Measurements from ENCODE around the gene APIP. TPM values are rescaled to one million over a fixed set of nuclear protein-coding genes. Genes with fewer than 3 reads are reported as not detected.
"Not testable (repeated sequence)": the region's sequence is repeated elsewhere in the genome, so short reads cannot be mapped to it uniquely, and the experiment has no call there.

Gene APIP
- polyA plus RNA-seq, 1 donor: 41.0 TPM

DNA sequence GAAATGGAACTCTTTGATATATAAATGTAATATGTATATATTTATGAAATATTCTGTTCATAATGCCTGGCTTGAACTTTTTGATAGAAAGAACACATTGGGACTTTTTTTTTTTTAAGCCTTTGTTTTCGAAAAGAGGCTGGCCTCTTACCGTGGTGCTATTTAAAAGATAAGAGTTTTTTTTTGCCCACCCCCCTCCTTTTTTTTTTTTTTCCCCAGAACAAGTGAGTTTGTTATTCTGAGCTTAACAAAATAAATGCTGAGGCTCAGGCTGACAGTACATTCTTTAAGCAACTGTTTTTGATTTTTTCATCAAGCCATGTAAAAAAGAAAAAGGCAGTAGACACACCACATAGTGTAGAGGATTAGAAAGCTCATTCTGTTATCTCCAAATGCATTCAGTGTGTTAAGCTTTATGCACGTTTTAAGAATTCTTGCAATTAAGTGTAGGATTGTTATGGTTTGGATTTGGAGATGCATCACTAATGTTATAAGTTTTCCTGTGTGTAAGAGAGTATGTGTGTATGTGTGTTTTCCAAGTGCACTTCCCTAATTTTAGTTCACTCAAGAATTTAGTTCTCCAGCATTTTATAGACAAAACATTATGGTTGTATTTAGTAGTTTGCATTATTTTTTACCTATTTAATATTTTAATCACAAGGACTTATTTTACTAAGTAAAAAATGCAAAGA, 12.2 kb upstream of the APIP start:
- DNase-seq: no peak

GRCh38 chr11:34926831-34927132, 10.6 kb upstream of the APIP start:
- no peak for DNase-seq

DNA sequence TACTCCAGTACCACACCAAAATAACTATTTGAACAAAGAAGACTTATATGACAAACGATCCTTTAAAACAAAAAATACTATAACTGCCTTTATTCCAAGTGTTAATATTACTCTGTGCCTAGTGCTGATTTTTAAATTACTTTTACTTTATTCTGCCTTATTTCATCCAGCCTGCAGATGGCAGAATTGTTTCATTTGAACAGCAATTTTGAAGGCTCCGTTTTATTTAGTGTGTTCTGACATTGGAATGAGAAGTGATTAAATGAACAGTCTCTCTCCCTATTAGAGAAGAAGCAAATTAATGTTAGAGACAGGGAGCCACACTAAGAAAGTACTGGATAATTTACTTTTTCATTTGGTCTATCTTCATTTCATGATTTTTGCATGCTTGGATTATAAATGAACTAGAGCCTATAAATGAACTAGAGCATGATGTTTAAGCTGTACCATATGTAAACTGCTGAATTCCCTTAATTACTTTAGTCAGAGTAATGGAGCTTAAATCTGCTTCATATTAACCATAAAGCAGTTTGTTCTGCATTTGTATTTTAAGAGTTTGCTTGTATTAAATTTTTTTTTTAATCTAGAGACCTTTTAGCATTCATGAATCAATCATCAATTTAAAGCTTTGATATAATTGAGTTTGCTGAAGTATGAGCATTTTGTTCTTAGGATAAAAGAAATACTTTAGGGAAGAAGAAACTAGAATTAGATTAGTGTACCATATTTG, 10.1 kb upstream of the APIP start:
- peak; percentile 56 for DNase-seq

DNA sequence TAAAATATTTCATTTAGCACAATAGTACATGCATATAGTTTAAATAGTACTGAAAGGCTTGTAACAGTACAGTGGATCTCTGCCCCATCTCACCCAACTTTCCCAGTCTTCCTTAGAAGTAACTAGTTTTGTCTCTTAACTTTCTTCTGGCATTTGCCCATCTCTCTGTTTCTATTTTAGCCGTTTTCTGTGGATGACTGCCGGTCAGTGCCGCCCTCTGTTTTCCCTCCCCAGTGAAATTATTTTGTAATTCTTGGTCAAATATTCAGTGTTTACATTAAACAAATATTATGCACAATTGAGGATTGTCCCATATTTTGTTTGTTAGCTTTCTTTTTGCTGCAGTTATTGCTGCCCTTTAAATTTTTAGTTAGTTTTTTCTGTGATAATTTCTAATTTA, 8.5 kb upstream of the APIP start:
- DNase-seq: no peak

GRCh38 chr11:34921156-34921555, 5.0 kb upstream of the APIP start:
- DNase-seq: no peak

DNA sequence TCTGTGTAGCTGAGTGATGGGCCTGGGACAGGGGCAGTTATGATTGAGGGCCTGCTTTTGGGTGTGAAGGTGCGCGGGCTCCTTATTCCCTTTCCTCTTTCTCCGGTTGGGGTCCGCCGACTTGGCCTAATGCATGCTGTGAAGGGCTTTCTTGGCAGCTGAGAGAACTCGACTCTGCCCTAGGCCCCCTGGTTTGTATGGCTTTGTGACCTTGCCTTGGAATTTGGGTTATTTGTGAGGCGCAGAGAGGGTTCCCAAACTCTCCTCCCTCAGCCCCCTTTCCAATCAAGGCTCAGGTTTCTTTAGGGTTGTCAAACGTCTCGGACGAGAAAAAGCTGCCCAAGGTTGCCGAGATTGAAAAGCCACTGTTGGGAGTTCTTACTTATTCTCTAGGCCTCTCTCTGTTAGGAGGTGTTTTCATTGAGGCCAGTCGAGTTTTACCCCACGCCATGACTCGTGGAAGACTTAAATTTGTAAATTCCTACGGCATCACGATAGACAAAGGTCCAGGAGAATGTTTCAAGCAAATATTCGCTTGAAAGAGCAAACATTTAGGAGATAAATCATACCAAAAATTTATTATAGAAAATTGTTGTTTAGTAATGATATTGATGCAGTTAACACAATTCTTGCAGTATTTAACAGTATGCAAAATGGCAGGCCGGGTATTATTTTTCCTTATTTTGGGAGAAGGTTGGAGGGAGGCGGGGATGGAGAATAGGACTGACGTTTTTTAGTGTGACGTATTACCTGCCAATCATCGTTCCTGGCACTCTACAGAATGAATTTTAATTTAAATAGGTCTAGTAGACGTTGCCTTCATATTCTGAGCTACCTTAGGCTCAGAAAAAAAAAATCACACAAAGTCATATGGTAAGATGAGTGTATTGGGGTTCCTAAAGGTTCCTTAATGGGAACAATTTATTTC, 928 bp upstream of the APIP start:
- peak; percentile 43 for DNase-seq

DNA sequence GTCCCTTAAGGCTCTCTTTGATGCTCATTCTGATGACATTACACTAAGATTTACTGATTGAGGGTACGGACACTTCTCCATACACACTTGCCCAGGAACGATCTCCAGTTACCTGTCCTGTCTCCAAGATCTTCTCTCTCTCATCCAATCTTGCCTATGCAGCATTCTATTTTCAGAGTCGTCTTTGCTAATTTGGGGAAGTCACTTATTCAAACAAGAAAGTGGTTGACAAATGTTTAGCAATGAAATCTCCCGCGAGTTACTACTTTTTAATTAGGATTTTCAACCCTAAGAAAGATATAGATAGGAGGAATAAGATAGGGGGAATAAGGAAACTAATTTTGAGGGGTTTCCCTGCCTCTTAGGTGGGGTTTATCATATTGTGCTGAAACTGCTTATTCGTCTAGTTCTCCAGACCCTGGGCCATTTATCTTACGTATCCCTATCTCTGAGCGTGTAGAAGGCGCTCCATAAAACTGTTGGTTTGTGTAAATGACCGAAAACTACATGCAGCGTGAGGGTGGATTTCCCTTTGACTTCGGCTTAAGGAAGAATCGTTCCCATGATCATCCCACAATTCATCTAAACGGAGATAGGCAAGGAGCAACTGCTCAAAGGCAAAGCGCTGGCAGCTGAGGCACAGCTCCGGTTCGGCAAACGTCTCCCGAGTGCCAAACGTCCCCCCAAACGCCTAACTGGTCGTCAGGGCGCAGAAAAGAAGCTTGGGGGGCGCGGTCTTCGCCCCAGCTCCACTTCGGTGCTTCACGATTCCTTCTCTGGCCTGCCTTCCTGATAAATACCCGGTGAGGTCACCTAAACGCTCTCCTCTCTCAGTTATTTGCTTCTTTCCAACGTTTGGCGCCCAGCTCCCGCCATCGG, 804 bp downstream of the APIP start:
- peak; percentile 46 for DNase-seq

DNA sequence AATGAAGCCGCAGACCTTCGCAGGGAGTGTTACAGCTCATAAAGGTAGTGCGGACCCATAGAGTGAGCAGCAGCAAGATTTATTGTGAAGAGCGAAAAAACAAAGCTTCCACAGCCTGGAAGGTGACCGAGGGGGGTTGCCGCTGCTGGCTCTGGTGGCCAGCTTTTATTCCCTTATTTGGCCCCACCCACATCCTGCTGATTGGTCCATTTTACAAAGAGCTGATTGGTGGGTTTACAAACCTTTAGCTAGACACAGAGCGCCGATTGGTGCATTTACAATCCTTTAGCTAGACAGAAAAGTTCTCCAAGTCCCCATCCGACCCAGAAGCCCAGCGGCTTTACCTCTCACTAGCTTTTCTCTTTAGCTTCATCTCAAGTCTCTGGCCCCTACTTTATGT, 2.6 kb downstream of the APIP start:
- DNase-seq: not testable (repeated sequence)

GRCh38 chr11:34911676-34912075, 4.5 kb downstream of the APIP start:
- no peak for DNase-seq

GRCh38 chr11:34910817-34911216, 5.4 kb downstream of the APIP start:
- DNase-seq: no peak

DNA sequence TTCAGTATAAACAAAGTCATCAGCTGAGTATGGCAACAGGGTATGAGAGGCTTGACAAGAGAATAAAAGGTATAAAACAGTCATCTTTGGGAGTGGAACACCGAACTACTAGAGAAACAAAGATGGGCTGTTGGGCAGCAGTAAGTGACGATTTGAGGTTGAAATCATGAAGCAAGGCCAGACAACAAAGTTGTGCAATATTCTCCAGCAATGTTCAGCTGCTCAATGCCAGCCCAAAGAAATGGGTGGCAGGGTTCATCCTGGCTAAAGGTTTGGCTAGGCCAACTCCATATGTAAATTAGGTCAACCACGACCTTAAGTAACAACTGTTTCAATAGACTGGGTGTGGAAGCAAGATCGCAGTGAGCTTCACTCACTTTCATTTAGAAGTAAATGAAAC, 6.2 kb downstream of the APIP start:
- DNase-seq: no peak

DNA sequence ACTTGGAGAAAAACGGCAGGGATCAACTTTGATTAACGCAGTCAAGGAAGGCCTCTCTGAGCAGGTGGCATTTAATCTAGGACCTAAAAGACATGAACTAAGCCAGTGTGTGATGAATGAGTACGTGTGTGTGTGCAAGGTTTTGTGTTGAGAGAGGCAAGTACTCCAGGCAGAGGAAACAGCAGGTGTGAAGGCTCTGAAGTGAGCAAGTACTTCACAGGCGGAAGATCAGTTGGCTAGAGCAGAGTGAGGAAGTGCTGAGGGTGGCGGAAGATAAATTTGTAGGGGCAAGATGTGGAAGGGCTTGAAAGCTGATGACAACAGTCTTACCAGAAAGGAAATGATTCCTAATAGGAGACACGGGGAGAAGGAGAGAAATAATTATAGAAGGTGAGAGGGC, 6.8 kb downstream of the APIP start:
- no peak for DNase-seq

- DNase-seq: no peak
Observed at GRCh38 chr11:34907934-34908593, 8.1 kb downstream of the APIP start.

- DNase-seq: no peak
Observed at GRCh38 chr11:34905666-34906065, 10.5 kb downstream of the APIP start.

DNA sequence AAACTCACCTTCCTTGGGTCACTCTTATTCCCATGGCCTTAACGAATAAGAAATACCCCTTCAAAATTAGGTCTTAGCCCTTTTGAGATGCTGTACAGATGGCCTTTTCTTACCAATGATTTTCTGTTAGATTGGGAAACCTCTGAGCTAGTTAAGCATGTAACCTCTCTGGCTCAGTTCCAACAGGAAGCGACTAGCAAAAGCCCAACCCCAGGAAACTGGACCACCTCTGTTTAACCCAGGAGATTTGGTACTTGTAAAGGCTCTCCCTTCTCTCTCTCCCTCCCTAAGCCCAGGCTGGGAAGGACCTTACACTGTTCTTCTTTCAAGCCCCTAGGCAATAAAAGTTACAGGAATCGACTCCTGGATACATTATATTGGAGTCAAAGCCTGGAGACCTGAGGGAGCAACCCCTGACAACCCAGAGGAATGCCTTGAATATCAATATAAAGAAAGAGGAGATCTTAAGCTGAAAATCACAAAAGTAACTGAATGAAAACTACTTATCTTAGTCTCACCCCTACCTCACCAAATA, 11.7 kb downstream of the APIP start:
- no peak for DNase-seq

- no peak for DNase-seq
Observed at GRCh38 chr11:34899633-34900016, 16.6 kb downstream of the APIP start.

DNA sequence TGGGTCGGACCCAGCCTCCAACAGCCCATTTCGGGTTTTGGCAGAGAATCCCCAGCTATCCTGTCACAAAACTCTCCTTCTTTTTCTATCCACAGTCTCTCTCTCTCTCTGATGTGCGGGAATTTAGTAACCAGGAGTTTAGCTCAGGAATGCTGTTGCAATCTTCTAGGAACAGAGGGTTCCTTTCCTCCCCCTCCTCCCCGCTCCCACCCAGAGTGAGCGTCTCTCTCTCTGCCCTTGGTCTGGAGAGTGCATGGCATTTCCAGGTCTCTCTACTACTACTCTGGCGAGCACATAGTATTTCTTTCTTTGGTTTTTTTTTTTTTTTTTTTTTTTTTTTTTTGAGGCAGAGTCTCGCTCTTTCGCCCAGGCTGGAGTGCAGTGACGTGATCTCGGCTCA, 17.7 kb downstream of the APIP start:
- no peak for DNase-seq

DNA sequence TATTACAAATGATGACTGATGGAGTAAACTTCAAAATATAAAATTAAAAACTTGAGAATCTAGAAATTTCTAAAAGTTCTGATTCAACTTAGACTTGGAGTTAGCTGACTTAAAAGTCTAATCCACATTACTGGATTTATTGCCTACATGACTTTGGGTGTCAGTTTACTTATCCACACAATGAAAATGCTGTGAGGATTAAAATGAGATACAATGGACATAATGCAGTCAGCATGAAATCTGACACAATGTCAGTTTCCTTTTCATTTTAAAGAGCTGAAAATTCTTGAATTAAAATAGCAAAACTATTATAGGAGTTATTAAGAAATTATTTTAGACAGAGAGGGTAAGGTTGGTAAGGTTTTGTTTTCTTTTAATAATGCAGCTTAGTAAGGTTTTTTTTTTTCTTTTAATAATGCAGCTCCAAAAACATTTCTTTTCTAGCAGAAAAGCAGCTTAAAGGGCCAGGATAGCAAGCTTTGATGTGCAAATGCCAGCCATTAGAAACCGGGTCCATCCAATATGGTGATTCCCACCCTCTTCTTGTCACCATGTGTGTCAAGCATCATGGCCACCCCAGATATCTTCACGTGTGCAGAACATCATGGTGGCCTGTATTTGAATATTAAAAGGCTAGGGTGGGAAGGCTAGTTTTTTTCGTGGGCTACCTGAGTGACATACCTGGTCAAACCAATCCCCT, 18.9 kb downstream of the APIP start:
- no peak for DNase-seq

GRCh38 chr11:34896191-34896590, 20.0 kb downstream of the APIP start:
- not testable (repeated sequence) for DNase-seq

GRCh38 chr11:34893416-34893815, 22.8 kb downstream of the APIP start:
- no peak for DNase-seq

GRCh38 chr11:34891611-34892010, 24.6 kb downstream of the APIP start:
- no peak for DNase-seq
